Skeletal muscle tissue (tissue), 4 donors: ENCODE measurements around the gene TTC32. TPM values are rescaled to one million over a fixed set of nuclear protein-coding genes. Genes with fewer than 3 reads are reported as not detected.

Experiments
- H3K27ac ChIP-seq: one replicate; pipeline ENCODE4 v1.7.0; 2013; ENCODE audit warnings: mild to moderate bottlenecking, low read depth, low read length, inconsistent platforms
- H3K27me3 ChIP-seq, 3 donors: one replicate each; pipeline ENCODE4 v1.7.0; 2013; ENCODE audit warnings: low read length in 3 of 3; ENCODE audit not compliant: control insufficient read depth in 3 of 3, insufficient read depth in 3 of 3
- H3K36me3 ChIP-seq, 3 donors: one replicate each; pipeline ENCODE4 v1.7.0; 2013; ENCODE audit warnings: low read length in 3 of 3; ENCODE audit not compliant: control insufficient read depth in 3 of 3, insufficient read depth in 3 of 3
- H3K4me1 ChIP-seq, 3 donors: one replicate each; pipeline ENCODE4 v1.7.0; 2013; ENCODE audit warnings: low read length in 3 of 3, mild to moderate bottlenecking in 3 of 3; ENCODE audit not compliant: control insufficient read depth in 3 of 3, insufficient read depth in 3 of 3
- H3K4me3 ChIP-seq, 3 donors: one replicate each; pipeline ENCODE4 v1.7.0; 2013; ENCODE audit warnings: low read length in 3 of 3
- H3K9ac ChIP-seq, 3 donors: one replicate each; pipeline ENCODE4 v1.7.0; 2013; ENCODE audit warnings: low read length in 3 of 3, mild to moderate bottlenecking in 3 of 3, moderate library complexity in 2 of 3, low read depth in 1 of 3
- H3K9me3 ChIP-seq, 3 donors: one replicate each; pipeline ENCODE4 v1.7.0; 2013; ENCODE audit warnings: low read length in 3 of 3; ENCODE audit not compliant: control insufficient read depth in 3 of 3
- total RNA-seq: library from RNA; depleted of rRNA; stranded (reverse); fragments of >200 nt; gene quantifications from one replicate; pipeline ENCODE4 v1.2.3, GENCODE V29; 2014
- donor health status: Osteomylitis.

The TTC32 gene
- total RNA-seq, result 2.6 TPM

GRCh38 chr2:19901442-19902215 is at the start of gene TTC32:
TTC32 (minus strand) TSS chr2:19901983; CDS start chr2:19901854, 129 bp downstream.
- H3K27me3 ChIP-seq, result no peaks in the 10 kb centered on the region
- peaks cover 20 to 30% (median 27%) of the 10 kb centered on the region in 3 donors for H3K4me1 ChIP-seq
- no peaks in the 10 kb centered on the region for H3K36me3 ChIP-seq
- peak within 1 kb of the TSS; percentile 98 for H3K27ac ChIP-seq
- H3K4me3 ChIP-seq, result peak within 1 kb of the TSS; percentile 98 to 100 (median 99)
- peak within 1 kb of the TSS; percentile 91 to 100 (median 95) for H3K9ac ChIP-seq
- H3K9me3 ChIP-seq, result no peaks in the 10 kb centered on the region

- H3K27me3 ChIP-seq, result no peaks in the 10 kb centered on the region
- no peak overlapping the region for H3K4me3 ChIP-seq
- no peaks in the 10 kb centered on the region for H3K4me1 ChIP-seq
- H3K36me3 ChIP-seq, result no peaks in the 10 kb centered on the region
- H3K27ac ChIP-seq, result no peak overlapping the region
- H3K9me3 ChIP-seq, result no peaks in the 10 kb centered on the region
- H3K9ac ChIP-seq, result no peak overlapping the region
Measured at GRCh38 chr2:19949071-19949470, 47.3 kb upstream of the TTC32 start.

GRCh38 chr2:19947184-19947940 is 45.6 kb upstream of the TTC32 start:
- no peaks in the 10 kb centered on the region for H3K36me3 ChIP-seq
- no peaks in the 10 kb centered on the region for H3K27me3 ChIP-seq
- H3K4me3 ChIP-seq, result no peak overlapping the region
- H3K9ac ChIP-seq, result no peak overlapping the region
- H3K4me1 ChIP-seq, result no peaks in the 10 kb centered on the region
- H3K27ac ChIP-seq, result no peak overlapping the region
- no peaks in the 10 kb centered on the region for H3K9me3 ChIP-seq

- no peaks in the 10 kb centered on the region for H3K36me3 ChIP-seq
- no peak overlapping the region for H3K9ac ChIP-seq
- no peak overlapping the region for H3K4me3 ChIP-seq
- no peaks in the 10 kb centered on the region for H3K27me3 ChIP-seq
- H3K4me1 ChIP-seq, result no peaks in the 10 kb centered on the region
- no peaks in the 10 kb centered on the region for H3K9me3 ChIP-seq
- H3K27ac ChIP-seq, result no peak overlapping the region
Measured at GRCh38 chr2:19944205-19944845, 42.5 kb upstream of the TTC32 start.

GRCh38 chr2:19943189-19943588 is 41.4 kb upstream of the TTC32 start:
- no peaks in the 10 kb centered on the region for H3K27me3 ChIP-seq
- no peaks in the 10 kb centered on the region for H3K4me1 ChIP-seq
- H3K4me3 ChIP-seq, result no peak overlapping the region
- H3K9me3 ChIP-seq, result no peaks in the 10 kb centered on the region
- no peak overlapping the region for H3K27ac ChIP-seq
- H3K9ac ChIP-seq, result no peak overlapping the region
- no peaks in the 10 kb centered on the region for H3K36me3 ChIP-seq

GRCh38 chr2:19942199-19942598 is 40.4 kb upstream of the TTC32 start:
- Histone ChIP-seq H3K4me1 (no peaks in the 10 kb centered on the region), H3K9ac (no peak overlapping the region), H3K4me3 (no peak overlapping the region), H3K27ac (no peak overlapping the region), H3K36me3 (peaks cover 0 to 7% (median 6%) of the 10 kb centered on the region in 3 donors), H3K9me3 (no peaks in the 10 kb centered on the region), H3K27me3 (no peaks in the 10 kb centered on the region)

- Histone ChIP-seq H3K27me3 (no peaks in the 10 kb centered on the region), H3K9me3 (no peaks in the 10 kb centered on the region), H3K36me3 (peaks cover 7 to 19% (median 14%) of the 10 kb centered on the region in 3 donors), H3K9ac (no peak overlapping the region), H3K4me1 (no peaks in the 10 kb centered on the region), H3K27ac (no peak overlapping the region), H3K4me3 (no peak overlapping the region)
Measured at GRCh38 chr2:19937004-19937403, 35.2 kb upstream of the TTC32 start.

- no peaks in the 10 kb centered on the region for H3K4me1 ChIP-seq
- H3K27me3 ChIP-seq, result no peaks in the 10 kb centered on the region
- no peak overlapping the region for H3K27ac ChIP-seq
- no peak overlapping the region for H3K4me3 ChIP-seq
- H3K9ac ChIP-seq, result no peak overlapping the region
- H3K9me3 ChIP-seq, result no peaks in the 10 kb centered on the region
- peaks cover 7 to 19% (median 14%) of the 10 kb centered on the region in 3 donors for H3K36me3 ChIP-seq
Measured at GRCh38 chr2:19936203-19936602, 34.4 kb upstream of the TTC32 start.

GRCh38 chr2:19933351-19933981 is 31.7 kb upstream of the TTC32 start:
- H3K27ac ChIP-seq, result no peak overlapping the region
- no peak overlapping the region for H3K4me3 ChIP-seq
- no peaks in the 10 kb centered on the region for H3K4me1 ChIP-seq
- H3K27me3 ChIP-seq, result no peaks in the 10 kb centered on the region
- no peak overlapping the region for H3K9ac ChIP-seq
- peaks cover 7 to 30% (median 19%) of the 10 kb centered on the region in 3 donors for H3K36me3 ChIP-seq
- no peaks in the 10 kb centered on the region for H3K9me3 ChIP-seq
